WTC11 (cell line): ENCODE measurements around the gene DHX34. TPM values are rescaled to one million over a fixed set of nuclear protein-coding genes. Genes with fewer than 3 reads are reported as not detected.

Source experiments
- AFF4 ChIP-seq: sonication (generic); formaldehyde crosslinking; IDR thresholded peaks from 2 replicates; pipeline ENCODE4 v1.8.1; 2023; ENCODE audit warnings: mild to moderate bottlenecking, missing genetic modification reagents, borderline replicate concordance
- E2F1 ChIP-seq: sonication (generic); formaldehyde crosslinking; IDR thresholded peaks from 2 replicates; pipeline ENCODE4 v1.8.0; 2022; ENCODE audit warnings: mild to moderate bottlenecking, missing genetic modification reagents
- ESRRA ChIP-seq: sonication (generic); formaldehyde crosslinking; IDR thresholded peaks from 2 replicates; pipeline ENCODE4 v1.8.1; 2022; ENCODE audit warnings: mild to moderate bottlenecking, missing genetic modification reagents, borderline replicate concordance
- FOXP1 ChIP-seq: sonication (generic); formaldehyde crosslinking; IDR thresholded peaks from 2 replicates; pipeline ENCODE4 v1.8.0; 2022; ENCODE audit warnings: missing genetic modification reagents, mild to moderate bottlenecking, moderate library complexity, borderline replicate concordance
- HMGA2 ChIP-seq: fragments of 250-450 bp; sonication (Bioruptor Pico); IDR thresholded peaks from 2 replicates; pipeline ENCODE4 v1.4.0; 2021; ENCODE audit warnings: mild to moderate bottlenecking, moderate library complexity
- HMGXB4 ChIP-seq: sonication (generic); formaldehyde crosslinking; IDR thresholded peaks from 2 replicates; pipeline ENCODE4 v1.8.1; 2023; ENCODE audit warnings: mild to moderate bottlenecking, moderate library complexity, missing genetic modification reagents
- IRF1 ChIP-seq: sonication (generic); formaldehyde crosslinking; IDR thresholded peaks from 2 replicates; pipeline ENCODE4 v1.8.0; 2023; ENCODE audit warnings: missing genetic modification reagents
- IRF2 ChIP-seq: sonication (generic); formaldehyde crosslinking; IDR thresholded peaks from 2 replicates; pipeline ENCODE4 v1.8.0; 2022; ENCODE audit warnings: low read depth, missing genetic modification reagents, borderline replicate concordance
- JUN ChIP-seq: sonication (generic); formaldehyde crosslinking; IDR thresholded peaks from 2 replicates; pipeline ENCODE4 v1.8.0; 2023; ENCODE audit warnings: mild to moderate bottlenecking, missing genetic modification reagents
- KAT7 ChIP-seq: sonication (generic); formaldehyde crosslinking; IDR thresholded peaks from 2 replicates; pipeline ENCODE4 v1.8.1; 2023; ENCODE audit warnings: missing genetic modification reagents, mild to moderate bottlenecking, borderline replicate concordance
- RORB ChIP-seq: fragments of 250-450 bp; sonication (Bioruptor Pico); IDR thresholded peaks from 2 replicates; pipeline ENCODE4 v1.9.0; 2021; ENCODE audit warnings: mild to moderate bottlenecking
- TP53 ChIP-seq: sonication (generic); formaldehyde crosslinking; IDR thresholded peaks from 2 replicates; pipeline ENCODE4 v1.8.1; 2023; ENCODE audit warnings: mild to moderate bottlenecking, missing genetic modification reagents
- ZBTB21 ChIP-seq: sonication (generic); formaldehyde crosslinking; IDR thresholded peaks from 2 replicates; pipeline ENCODE4 v1.8.1; 2023; ENCODE audit warnings: mild to moderate bottlenecking, missing genetic modification reagents, borderline replicate concordance
- ZBTB43 ChIP-seq: sonication (generic); formaldehyde crosslinking; IDR thresholded peaks from 2 replicates; pipeline ENCODE4 v1.8.1; 2023; ENCODE audit warnings: mild to moderate bottlenecking, missing genetic modification reagents
- ZNF138 ChIP-seq: sonication (generic); formaldehyde crosslinking; conservative IDR thresholded peaks from 2 replicates; pipeline ENCODE4 v1.8.1; 2022; ENCODE audit warnings: mild to moderate bottlenecking, moderate library complexity, missing genetic modification reagents
- ZNF232 ChIP-seq: sonication (generic); formaldehyde crosslinking; IDR thresholded peaks from 2 replicates; pipeline ENCODE4 v1.8.0; 2022; ENCODE audit warnings: mild to moderate bottlenecking, missing genetic modification reagents
- ZNF396 ChIP-seq: fragments of 250-450 bp; sonication (Bioruptor Pico); IDR thresholded peaks from 2 replicates; pipeline ENCODE4 v1.8.0; 2021; ENCODE audit warnings: mild to moderate bottlenecking, moderate library complexity, borderline replicate concordance
- ZNF671 ChIP-seq: fragments of 250-450 bp; sonication (Bioruptor Pico); IDR thresholded peaks from 2 replicates; pipeline ENCODE4 v1.8.0; 2021; ENCODE audit warnings: mild to moderate bottlenecking
- ZSCAN18 ChIP-seq: fragments of 250-450 bp; sonication (Bioruptor Pico); IDR thresholded peaks from 2 replicates; pipeline ENCODE4 v2.1.2; 2022; ENCODE audit warnings: mild to moderate bottlenecking, moderate library complexity
- total RNA-seq: library from RNA; stranded (reverse); gene quantifications from 3 replicates; pipeline ENCODE4 v1.2.3, GENCODE V29; 2021
- TF ChIP-seq, protein P1 (sequence below): fragments of 250-450 bp; sonication (Bioruptor Pico); IDR thresholded peaks from 2 replicates; pipeline ENCODE4 v1.9.0; 2021; ENCODE audit warnings: mild to moderate bottlenecking, borderline replicate concordance
- TF ChIP-seq, protein P2 (sequence below): sonication (generic); formaldehyde crosslinking; IDR thresholded peaks from 2 replicates; pipeline ENCODE4 v1.8.0; 2022; ENCODE audit warnings: mild to moderate bottlenecking, missing genetic modification reagents

DHX34 gene
- total RNA-seq, 1 experiment from 2014 or later: 35.6 TPM

GRCh38 chr19:47430041-47430802 lies 81.1 kb downstream of the DHX34 start (continued):
- TF ChIP-seq FOXP1 (CRISPR knock-in tag): peak; percentile 97
- TF ChIP-seq ZSCAN18 (CRISPR knock-in tag): no peak
- TF ChIP-seq ZNF396: no peak
- peak; percentile 76; the same call in 1 of the 2 replicates for TF ChIP-seq IRF1 (CRISPR knock-in tag)
- no peak for TF ChIP-seq IRF2 (CRISPR knock-in tag)
- TF ChIP-seq ZNF671 (CRISPR knock-in tag): no peak
- peak; percentile 96 for TF ChIP-seq ZNF232 (CRISPR knock-in tag)
- 0 out of 2 replicates have a peak, but pooled peaks have one; percentile 89 for TF ChIP-seq ZNF138 (CRISPR knock-in tag)
- TF ChIP-seq JUN (CRISPR knock-in tag): 0 out of 2 replicates have a peak, but pooled peaks have one; percentile 14
- TF ChIP-seq HMGXB4: peak; percentile 94
- TF ChIP-seq ESRRA (CRISPR knock-in tag): peak; percentile 84
- TF ChIP-seq ZBTB21 (CRISPR knock-in tag): peak; percentile 82
- peak; percentile 85 for TF ChIP-seq E2F1 (CRISPR knock-in tag)
- TF ChIP-seq, protein P1, sequence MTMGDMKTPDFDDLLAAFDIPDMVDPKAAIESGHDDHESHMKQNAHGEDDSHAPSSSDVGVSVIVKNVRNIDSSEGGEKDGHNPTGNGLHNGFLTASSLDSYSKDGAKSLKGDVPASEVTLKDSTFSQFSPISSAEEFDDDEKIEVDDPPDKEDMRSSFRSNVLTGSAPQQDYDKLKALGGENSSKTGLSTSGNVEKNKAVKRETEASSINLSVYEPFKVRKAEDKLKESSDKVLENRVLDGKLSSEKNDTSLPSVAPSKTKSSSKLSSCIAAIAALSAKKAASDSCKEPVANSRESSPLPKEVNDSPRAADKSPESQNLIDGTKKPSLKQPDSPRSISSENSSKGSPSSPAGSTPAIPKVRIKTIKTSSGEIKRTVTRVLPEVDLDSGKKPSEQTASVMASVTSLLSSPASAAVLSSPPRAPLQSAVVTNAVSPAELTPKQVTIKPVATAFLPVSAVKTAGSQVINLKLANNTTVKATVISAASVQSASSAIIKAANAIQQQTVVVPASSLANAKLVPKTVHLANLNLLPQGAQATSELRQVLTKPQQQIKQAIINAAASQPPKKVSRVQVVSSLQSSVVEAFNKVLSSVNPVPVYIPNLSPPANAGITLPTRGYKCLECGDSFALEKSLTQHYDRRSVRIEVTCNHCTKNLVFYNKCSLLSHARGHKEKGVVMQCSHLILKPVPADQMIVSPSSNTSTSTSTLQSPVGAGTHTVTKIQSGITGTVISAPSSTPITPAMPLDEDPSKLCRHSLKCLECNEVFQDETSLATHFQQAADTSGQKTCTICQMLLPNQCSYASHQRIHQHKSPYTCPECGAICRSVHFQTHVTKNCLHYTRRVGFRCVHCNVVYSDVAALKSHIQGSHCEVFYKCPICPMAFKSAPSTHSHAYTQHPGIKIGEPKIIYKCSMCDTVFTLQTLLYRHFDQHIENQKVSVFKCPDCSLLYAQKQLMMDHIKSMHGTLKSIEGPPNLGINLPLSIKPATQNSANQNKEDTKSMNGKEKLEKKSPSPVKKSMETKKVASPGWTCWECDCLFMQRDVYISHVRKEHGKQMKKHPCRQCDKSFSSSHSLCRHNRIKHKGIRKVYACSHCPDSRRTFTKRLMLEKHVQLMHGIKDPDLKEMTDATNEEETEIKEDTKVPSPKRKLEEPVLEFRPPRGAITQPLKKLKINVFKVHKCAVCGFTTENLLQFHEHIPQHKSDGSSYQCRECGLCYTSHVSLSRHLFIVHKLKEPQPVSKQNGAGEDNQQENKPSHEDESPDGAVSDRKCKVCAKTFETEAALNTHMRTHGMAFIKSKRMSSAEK (CRISPR knock-in tag): no peak
- TF ChIP-seq AFF4 (CRISPR knock-in tag): no peak
- no peak for TF ChIP-seq RORB (CRISPR knock-in tag)
- peak; percentile 89 for TF ChIP-seq ZBTB43
- TF ChIP-seq KAT7: peak; percentile 99
- TF ChIP-seq, protein P2, sequence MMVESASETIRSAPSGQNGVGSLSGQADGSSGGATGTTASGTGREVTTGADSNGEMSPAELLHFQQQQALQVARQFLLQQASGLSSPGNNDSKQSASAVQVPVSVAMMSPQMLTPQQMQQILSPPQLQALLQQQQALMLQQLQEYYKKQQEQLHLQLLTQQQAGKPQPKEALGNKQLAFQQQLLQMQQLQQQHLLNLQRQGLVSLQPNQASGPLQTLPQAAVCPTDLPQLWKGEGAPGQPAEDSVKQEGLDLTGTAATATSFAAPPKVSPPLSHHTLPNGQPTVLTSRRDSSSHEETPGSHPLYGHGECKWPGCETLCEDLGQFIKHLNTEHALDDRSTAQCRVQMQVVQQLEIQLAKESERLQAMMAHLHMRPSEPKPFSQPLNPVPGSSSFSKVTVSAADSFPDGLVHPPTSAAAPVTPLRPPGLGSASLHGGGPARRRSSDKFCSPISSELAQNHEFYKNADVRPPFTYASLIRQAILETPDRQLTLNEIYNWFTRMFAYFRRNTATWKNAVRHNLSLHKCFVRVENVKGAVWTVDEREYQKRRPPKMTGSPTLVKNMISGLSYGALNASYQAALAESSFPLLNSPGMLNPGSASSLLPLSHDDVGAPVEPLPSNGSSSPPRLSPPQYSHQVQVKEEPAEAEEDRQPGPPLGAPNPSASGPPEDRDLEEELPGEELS (CRISPR knock-in tag): peak; percentile 95
- no peak for TF ChIP-seq HMGA2 (CRISPR knock-in tag)
- TF ChIP-seq TP53: peak; percentile 94; the same call in 1 of the 2 replicates
